ENCODE measurements around the gene CIT. TPM values are rescaled to one million over a fixed set of nuclear protein-coding genes. Genes with fewer than 3 reads are reported as not detected.

CIT gene
- total RNA-seq, 4 donors from 2014 or later, result 10.3 to 75.9 (median 21.9) TPM

GRCh38 chr12:119748497-119748896 is 128.6 kb downstream of the CIT start:
- DNase-seq, result no peak
- H3K4me3 ChIP-seq, result no peak overlapping the region
- no peaks in the 10 kb centered on the region for H3K36me3 ChIP-seq
- no peak for TF ChIP-seq CTCF (IDR thresholded peaks at IDR 0.05)
- no peak for TF ChIP-seq POLR2A (IDR thresholded peaks at IDR 0.05)
- no peaks in the 10 kb centered on the region for H3K27me3 ChIP-seq
- H3K9me3 ChIP-seq, result peaks cover 0 to 9% (median 2%) of the 10 kb centered on the region in 4 donors
- no peak overlapping the region for H3K27ac ChIP-seq
- no peaks in the 10 kb centered on the region for H3K4me1 ChIP-seq

DNA sequence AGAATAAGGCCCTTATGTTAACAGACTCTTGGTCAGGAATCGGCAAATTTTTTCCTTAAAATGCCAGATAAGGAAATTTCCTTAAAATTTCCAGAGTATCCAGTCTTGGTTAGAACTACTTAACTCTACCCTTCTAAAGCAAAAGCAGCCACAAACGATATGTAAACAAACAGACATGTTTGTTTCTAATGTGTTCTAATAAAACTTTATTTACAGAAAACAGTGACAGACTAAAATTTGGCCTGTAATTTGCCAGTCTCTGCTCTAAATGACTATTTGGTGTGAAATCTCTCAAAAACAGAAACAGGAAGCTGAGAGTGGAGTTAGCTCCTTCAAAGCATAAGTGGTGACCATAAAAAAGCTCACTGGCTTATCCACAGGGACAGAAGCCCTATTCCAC is 131.0 kb downstream of the CIT start:
- Histone ChIP-seq H3K36me3 (no peaks in the 10 kb centered on the region), H3K4me3 (no peak overlapping the region), H3K4me1 (no peaks in the 10 kb centered on the region), H3K27me3 (no peaks in the 10 kb centered on the region), H3K27ac (no peak overlapping the region), H3K9me3 (peaks cover 0 to 9% (median 2%) of the 10 kb centered on the region in 4 donors)
- no peak for DNase-seq
- no peak for TF ChIP-seq CTCF (IDR thresholded peaks at IDR 0.05)
- no peak for TF ChIP-seq POLR2A (IDR thresholded peaks at IDR 0.05)

GRCh38 chr12:119744900-119745606 is 132.1 kb downstream of the CIT start:
- Histone ChIP-seq H3K4me3 (no peak overlapping the region), H3K27me3 (no peaks in the 10 kb centered on the region), H3K36me3 (no peaks in the 10 kb centered on the region), H3K4me1 (no peaks in the 10 kb centered on the region), H3K27ac (no peak overlapping the region), H3K9me3 (peaks cover 0 to 9% (median 2%) of the 10 kb centered on the region in 4 donors)
- no peak for DNase-seq
- TF ChIP-seq CTCF (IDR thresholded peaks at IDR 0.05) (no peak), POLR2A (IDR thresholded peaks at IDR 0.05) (no peak)

DNA sequence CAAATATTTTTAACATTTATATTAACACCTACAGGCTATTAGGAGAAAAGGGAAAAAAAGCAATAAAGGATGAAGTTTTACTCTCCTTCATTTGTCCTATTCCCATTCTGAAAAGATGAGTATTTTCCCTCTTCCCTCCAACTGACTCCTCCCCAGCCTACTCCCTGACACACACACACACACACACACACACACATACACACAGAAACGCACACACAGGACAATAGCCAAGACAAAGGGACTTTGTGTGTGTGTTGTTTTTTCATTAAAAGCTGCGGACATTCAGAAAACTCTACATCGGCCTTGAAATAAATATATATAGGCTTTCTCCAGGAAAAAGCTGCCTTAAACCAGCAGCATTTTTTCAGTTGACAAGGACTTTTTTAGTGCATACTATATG is 134.4 kb downstream of the CIT start:
- no peak for DNase-seq
- Histone ChIP-seq H3K4me3 (no peak overlapping the region), H3K27ac (no peak overlapping the region), H3K27me3 (no peaks in the 10 kb centered on the region), H3K9me3 (peaks cover 0 to 9% (median 2%) of the 10 kb centered on the region in 4 donors), H3K4me1 (no peaks in the 10 kb centered on the region), H3K36me3 (no peaks in the 10 kb centered on the region)
- TF ChIP-seq POLR2A (IDR thresholded peaks at IDR 0.05) (no peak), CTCF (IDR thresholded peaks at IDR 0.05) (no peak)

- no peak for DNase-seq
- Histone ChIP-seq H3K27ac (no peak overlapping the region), H3K4me3 (no peak overlapping the region), H3K4me1 (no peaks in the 10 kb centered on the region), H3K9me3 (peaks cover 0 to 9% (median 2%) of the 10 kb centered on the region in 4 donors), H3K27me3 (no peaks in the 10 kb centered on the region), H3K36me3 (no peaks in the 10 kb centered on the region)
- TF ChIP-seq POLR2A (IDR thresholded peaks at IDR 0.05) (no peak), CTCF (IDR thresholded peaks at IDR 0.05) (no peak)
These were observed 136.3 kb downstream of the CIT start for GRCh38 chr12:119740830-119741229.

Measured in Peyer's patch (tissue), 4 donors.